Fibroblast of the aortic adventitia (primary cell): Measurements from ENCODE around the gene DST. TPM values are rescaled to one million over a fixed set of nuclear protein-coding genes. Genes with fewer than 3 reads are reported as not detected.
"Not testable (repeated sequence)": the region's sequence is repeated elsewhere in the genome, so short reads cannot be mapped to it uniquely, and the experiment has no call there.

Experiments used
- DNase-seq: peaks from one replicate; pipeline ENCODE4 v3.0.0-alpha.2; 2010; ENCODE audit warnings: low read depth
- H3K4me3 ChIP-seq: 2 replicates; pipeline ENCODE4 v1.5.1; 2011; ENCODE audit warnings: low read depth, mild to moderate bottlenecking, control low read depth, low read length, moderate library complexity
- total RNA-seq: library from RNA; depleted of rRNA; stranded (reverse); fragments of >200 nt; gene quantifications from 2 replicates; pipeline ENCODE4 v1.2.3, GENCODE V29; 2012; ENCODE audit warnings: low replicate concordance
- TF ChIP-seq, protein P1 (sequence below): IDR thresholded peaks from 2 replicates; pipeline ENCODE4 v1.5.1; 2011; ENCODE audit warnings: mild to moderate bottlenecking, low read length, control low read depth, inconsistent platforms; ENCODE audit not compliant: insufficient read depth

The DST gene
- total RNA-seq, 1 donor, result 505 TPM

DNA sequence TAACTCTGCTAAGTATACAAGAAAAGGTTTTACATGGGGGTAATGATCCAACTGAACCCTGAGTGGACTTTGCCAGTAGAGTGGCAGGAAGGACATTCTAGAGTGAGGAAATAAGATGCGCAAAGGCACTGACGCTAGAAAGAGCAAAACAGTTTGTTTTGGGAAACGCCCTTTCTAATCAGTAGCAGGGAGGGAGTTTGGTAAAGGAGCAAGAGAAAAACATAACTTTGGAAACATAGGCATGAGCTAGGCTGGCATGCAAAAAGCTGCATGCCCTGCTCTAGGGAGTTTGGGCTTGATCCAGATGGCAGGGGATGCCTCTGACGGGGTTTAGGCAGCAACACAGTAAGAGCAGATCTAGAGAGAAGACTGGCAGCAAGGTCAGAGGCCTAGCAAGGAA is 135.2 kb downstream of the DST start:
- no peak for DNase-seq
- TF ChIP-seq, protein P1, sequence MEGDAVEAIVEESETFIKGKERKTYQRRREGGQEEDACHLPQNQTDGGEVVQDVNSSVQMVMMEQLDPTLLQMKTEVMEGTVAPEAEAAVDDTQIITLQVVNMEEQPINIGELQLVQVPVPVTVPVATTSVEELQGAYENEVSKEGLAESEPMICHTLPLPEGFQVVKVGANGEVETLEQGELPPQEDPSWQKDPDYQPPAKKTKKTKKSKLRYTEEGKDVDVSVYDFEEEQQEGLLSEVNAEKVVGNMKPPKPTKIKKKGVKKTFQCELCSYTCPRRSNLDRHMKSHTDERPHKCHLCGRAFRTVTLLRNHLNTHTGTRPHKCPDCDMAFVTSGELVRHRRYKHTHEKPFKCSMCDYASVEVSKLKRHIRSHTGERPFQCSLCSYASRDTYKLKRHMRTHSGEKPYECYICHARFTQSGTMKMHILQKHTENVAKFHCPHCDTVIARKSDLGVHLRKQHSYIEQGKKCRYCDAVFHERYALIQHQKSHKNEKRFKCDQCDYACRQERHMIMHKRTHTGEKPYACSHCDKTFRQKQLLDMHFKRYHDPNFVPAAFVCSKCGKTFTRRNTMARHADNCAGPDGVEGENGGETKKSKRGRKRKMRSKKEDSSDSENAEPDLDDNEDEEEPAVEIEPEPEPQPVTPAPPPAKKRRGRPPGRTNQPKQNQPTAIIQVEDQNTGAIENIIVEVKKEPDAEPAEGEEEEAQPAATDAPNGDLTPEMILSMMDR, result no peak
- H3K4me3 ChIP-seq, result no peak overlapping the region

DNA sequence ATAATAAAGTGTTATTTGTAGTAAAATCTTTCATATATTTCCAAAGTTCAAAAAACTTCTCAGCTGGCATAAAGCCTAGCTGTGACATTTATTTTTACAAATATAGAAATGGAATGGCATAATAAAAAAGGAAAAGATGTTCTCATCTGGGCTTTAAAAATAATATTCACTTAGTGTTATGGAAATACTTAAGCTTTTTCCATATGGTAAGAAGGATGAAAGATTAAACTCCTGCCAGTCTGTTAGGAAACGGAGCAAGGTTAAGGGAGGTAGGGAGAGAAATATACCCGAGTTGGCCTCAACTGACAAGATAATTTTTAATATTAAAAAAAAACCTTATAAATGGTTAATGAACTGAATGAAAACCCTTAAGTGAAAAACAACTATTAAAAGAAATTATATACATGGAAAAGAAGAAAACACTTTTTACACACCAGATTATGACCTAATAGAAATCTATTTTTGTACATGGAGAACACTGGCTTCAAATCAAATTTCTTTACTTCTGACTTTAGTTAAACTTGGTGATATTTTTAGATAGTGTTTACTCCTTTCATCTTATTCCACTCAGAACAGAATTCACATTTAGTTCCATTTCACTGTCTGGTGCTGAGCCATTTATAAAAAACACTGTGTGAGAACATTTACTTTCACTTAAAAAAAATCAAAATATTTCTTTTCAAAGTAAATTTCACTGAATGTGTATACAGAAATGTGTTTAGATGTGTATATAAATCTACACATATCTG is 137.0 kb downstream of the DST start:
- H3K4me3 ChIP-seq, result no peak overlapping the region
- DNase-seq, result no peak
- TF ChIP-seq, protein P1, result no peak

DNA sequence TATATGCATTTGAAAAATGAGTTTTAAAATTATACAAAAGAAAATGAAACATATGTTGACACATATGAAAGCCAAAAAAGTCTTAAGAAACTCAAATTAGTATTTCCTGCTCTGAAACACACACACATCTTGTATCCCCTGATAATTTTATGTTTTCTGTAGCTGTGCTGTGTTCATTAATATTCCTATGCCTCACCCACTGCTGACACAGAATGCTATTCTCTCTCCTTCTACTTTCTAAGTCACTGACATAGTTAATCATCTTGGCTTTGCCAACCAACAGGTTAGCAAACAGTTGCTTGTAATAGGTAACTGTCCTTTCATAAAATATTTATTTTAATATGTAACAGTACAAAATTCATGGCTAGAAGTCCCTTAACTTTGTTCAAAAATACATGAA is 140.7 kb downstream of the DST start:
- no peak overlapping the region for H3K4me3 ChIP-seq
- TF ChIP-seq, protein P1, result no peak
- DNase-seq, result no peak

DNA sequence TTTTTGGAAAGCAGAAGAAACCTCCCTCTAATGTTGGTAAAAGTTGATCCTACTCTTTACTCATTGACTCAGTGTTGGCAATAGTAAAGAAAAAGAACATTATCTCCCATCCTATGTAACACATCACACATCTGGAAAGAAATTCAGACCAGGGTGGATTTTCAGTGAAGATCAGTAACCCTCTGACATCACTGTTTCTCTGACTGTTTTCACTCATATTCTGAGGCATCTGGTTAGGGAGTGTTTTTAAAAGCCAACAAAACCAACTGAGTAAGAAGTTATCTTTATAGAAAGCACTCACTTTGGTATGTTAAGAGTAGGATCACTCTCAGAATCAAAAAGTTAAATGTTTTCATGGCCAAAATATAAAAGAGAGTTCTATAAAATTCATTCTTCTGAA is 143.6 kb downstream of the DST start:
- TF ChIP-seq, protein P1, result no peak
- peak; percentile 25 for DNase-seq
- no peak overlapping the region for H3K4me3 ChIP-seq

DNA sequence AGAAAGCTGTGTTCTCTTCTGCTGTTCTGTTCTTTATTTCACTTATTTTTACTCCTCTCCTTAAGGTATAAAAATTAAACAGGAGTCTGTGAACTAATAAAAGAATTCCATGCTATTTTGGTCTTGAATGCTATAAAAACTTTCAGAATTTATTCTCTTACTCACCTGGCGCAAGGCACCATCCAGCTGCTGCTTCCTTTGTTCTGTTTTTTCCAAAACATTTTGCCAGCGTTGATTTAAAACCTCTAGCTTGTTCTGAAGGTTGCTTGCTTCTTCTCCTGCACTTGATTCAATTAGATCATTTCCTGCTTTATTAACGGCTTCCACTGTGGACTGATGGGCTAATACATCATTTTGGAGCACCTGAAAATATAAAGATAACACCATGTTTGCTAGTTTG is 145.0 kb downstream of the DST start:
- TF ChIP-seq, protein P1, result no peak
- no peak for DNase-seq
- no peak overlapping the region for H3K4me3 ChIP-seq

DNA sequence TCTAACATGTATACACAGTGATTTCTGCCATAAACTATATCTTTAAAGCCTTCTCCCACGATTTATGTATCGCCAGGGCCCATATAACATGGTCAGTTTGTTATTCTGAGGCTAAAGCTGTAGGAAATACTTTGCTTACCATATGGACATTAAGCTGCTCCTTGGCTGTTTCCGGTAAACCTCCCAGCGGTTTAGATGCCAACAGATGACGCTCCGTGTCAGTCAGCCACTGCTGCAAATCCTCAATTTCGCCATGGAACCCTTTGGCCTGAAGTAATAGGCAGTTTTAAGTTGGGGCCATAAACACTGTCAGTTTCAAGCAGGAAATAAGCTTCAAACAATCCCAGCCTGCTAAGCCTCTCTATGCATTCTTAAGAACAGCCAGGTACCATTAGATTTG is 145.4 kb downstream of the DST start:
- H3K4me3 ChIP-seq, result no peak overlapping the region
- no peak for DNase-seq
- TF ChIP-seq, protein P1, result no peak

DNA sequence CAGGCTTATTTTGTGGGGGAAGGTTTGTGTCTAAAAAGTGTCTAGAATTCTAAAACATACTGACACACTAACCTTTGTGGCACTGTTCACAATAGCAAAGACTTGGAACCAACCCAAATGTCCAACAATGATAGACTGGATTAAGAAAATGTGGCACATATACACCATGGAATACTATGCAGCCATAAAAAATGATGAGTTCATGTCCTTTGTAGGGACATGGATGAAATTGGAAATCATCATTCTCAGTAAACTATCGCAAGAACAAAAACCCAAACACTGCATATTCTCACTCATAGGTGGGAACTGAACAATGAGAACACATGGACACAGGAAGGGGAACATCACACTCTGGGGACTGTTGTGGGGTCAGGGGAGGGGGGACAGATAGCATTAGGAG is 146.0 kb downstream of the DST start:
- H3K4me3 ChIP-seq, DNase-seq: not testable (repeated sequence)
